Measurements from ENCODE around the gene NXPH3.
A peak's percentile ranks its signal among the peaks of the same experiment; 100 is the strongest.

Gene NXPH3

GRCh38 chr17:49554694-49555494 lies 20.8 kb upstream of the NXPH3 start:
- H3K4ac ChIP-seq (ENCODE audit: low read length) = no peak overlapping the region

DNA sequence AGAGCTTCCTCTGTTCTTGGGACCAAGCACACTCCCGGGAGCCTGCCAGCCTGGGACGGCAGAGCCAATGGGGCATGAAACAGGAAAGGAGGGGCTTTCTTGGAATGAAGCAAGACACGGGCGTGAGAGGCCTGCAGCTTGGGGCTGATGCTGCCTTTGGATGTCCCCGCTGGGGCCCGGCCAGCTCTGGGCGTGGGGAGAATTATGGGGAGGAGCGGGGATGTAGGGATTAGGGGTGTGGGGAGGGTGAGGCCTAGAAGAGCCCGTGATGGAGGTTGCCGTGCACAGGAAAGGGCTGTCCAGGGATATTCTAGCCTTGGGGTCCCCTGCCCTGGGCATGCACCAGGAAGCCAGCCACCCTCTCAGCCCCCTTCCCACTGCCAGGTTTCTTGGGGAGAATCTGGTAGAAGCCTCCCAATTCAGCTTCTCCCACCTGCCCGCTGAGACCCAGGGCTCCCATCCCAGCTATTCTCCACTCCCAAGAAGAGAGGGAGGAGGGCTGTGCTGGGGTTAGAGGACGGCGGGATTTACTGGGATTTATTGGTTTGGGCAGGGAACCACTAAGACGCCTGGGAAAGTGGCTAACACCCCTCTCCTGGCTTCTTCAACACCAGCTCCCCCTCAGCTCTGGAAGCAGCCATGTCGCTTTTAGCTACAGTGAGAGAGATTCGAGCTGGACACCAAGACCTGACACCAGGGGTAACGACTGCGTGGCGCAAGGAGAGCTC lies 20.0 kb upstream of the NXPH3 start:
- WGBS, 2 donors (ENCODE audit: extremely low coverage in 2 of 2, insufficient read length in 2 of 2, insufficient replicate concordance in 1 of 2) = 100% methylated on average over 1 of the region's 19 CpGs; no CpG with 5 or more reads in 1 of the 2 donors
- Histone ChIP-seq H3K9ac (ENCODE audit: low read depth, low read length, poor library complexity) (no peak overlapping the region), H2BK15ac (ENCODE audit: low read length) (peak overlapping the region; percentile 54), H4K91ac (ENCODE audit: low read depth, low read length, poor library complexity) (peak overlapping the region; percentile 80), H3K4me3 (ENCODE audit: low read length in 2 of 2) (no peak overlapping the region), H2BK5ac (ENCODE audit: low read length) (peak overlapping the region; percentile 7), H2BK12ac (ENCODE audit: low read length) (peak overlapping the region; percentile 69), H2AK5ac (ENCODE audit: low read depth, low read length) (peak overlapping the region; percentile 79), H3K36me3 (replicated peaks in 1 of 2; ENCODE audit: control insufficient read depth in 2 of 2, insufficient read depth in 2 of 2, low read length in 2 of 2) (no peaks in the 10 kb centered on the region), H3K14ac (ENCODE audit: low read length) (no peak overlapping the region), H3K27ac (replicated peaks; ENCODE audit: low read length) (no peak overlapping the region), H3K23ac (ENCODE audit: low read depth, low read length, poor library complexity) (no peak overlapping the region), H3K27me3 (ENCODE audit: control insufficient read depth in 3 of 3, insufficient read depth in 3 of 3, low read depth in 1 of 3, low read length in 3 of 3) (peaks cover 0 to 49% (median 0%) of the 10 kb centered on the region in 3 experiments), H2BK120ac (ENCODE audit: low read depth, low read length) (no peak overlapping the region), H3K4me2 (ENCODE audit: insufficient read depth, low read length, poor library complexity, severe bottlenecking) (peak overlapping the region; percentile 22), H3K4ac (ENCODE audit: low read length) (no peak overlapping the region), H2AFZ (ENCODE audit: low read length) (peak overlapping the region; percentile 73), H3K4me1 (ENCODE audit: control insufficient read depth in 2 of 2, insufficient read depth in 1 of 2, low read depth in 1 of 2, low read length in 2 of 2) (peaks cover 3 to 4% of the 10 kb centered on the region in 2 donors), H3K18ac (ENCODE audit: low read length) (peak overlapping the region; percentile 93), H4K8ac (ENCODE audit: low read depth, low read length) (peak overlapping the region; percentile 52), H3K9me3 (replicated peaks in 1 of 2; ENCODE audit: control insufficient read depth in 2 of 2, insufficient read depth in 1 of 2, low read depth in 1 of 2, low read length in 2 of 2) (no peaks in the 10 kb centered on the region), H3K79me1 (ENCODE audit: low read depth, low read length) (no peaks in the 10 kb centered on the region)
- no peak for DNase-seq (ENCODE audit: low spot score)

More at GRCh38 chr17:49554694-49555494, 20.8 kb upstream of the NXPH3 start:
- Histone ChIP-seq H2BK120ac (ENCODE audit: low read depth, low read length) (no peak overlapping the region), H2AFZ (ENCODE audit: low read length) (no peak overlapping the region), H3K36me3 (replicated peaks in 1 of 2; ENCODE audit: control insufficient read depth in 2 of 2, insufficient read depth in 2 of 2, low read length in 2 of 2) (no peaks in the 10 kb centered on the region), H2BK5ac (ENCODE audit: low read length) (peak overlapping the region; percentile 7), H2BK12ac (ENCODE audit: low read length) (no peak overlapping the region), H3K4me1 (ENCODE audit: control insufficient read depth in 2 of 2, insufficient read depth in 1 of 2, low read depth in 1 of 2, low read length in 2 of 2) (peaks cover 3 to 4% of the 10 kb centered on the region in 2 donors), H2BK15ac (ENCODE audit: low read length) (peak overlapping the region; percentile 41), H3K27me3 (ENCODE audit: control insufficient read depth in 3 of 3, insufficient read depth in 3 of 3, low read depth in 1 of 3, low read length in 3 of 3) (peaks cover 0 to 55% (median 0%) of the 10 kb centered on the region in 3 experiments), H3K18ac (ENCODE audit: low read length) (peak overlapping the region; percentile 58), H4K91ac (ENCODE audit: low read depth, low read length, poor library complexity) (no peak overlapping the region), H3K4me2 (ENCODE audit: insufficient read depth, low read length, poor library complexity, severe bottlenecking) (no peak overlapping the region), H3K23ac (ENCODE audit: low read depth, low read length, poor library complexity) (no peak overlapping the region), H3K27ac (replicated peaks; ENCODE audit: low read length) (no peak overlapping the region), H4K8ac (ENCODE audit: low read depth, low read length) (no peak overlapping the region), H2AK5ac (ENCODE audit: low read depth, low read length) (no peak overlapping the region), H3K79me1 (ENCODE audit: low read depth, low read length) (no peaks in the 10 kb centered on the region), H3K9ac (ENCODE audit: low read depth, low read length, poor library complexity) (no peak overlapping the region), H3K14ac (ENCODE audit: low read length) (no peak overlapping the region), H3K9me3 (replicated peaks in 1 of 2; ENCODE audit: control insufficient read depth in 2 of 2, insufficient read depth in 1 of 2, low read depth in 1 of 2, low read length in 2 of 2) (no peaks in the 10 kb centered on the region), H3K4me3 (ENCODE audit: low read length in 2 of 2) (no peak overlapping the region)
- WGBS, 2 donors (ENCODE audit: extremely low coverage in 2 of 2, insufficient read length in 2 of 2, insufficient replicate concordance in 1 of 2) = no CpG with 5 or more reads among the region's 14 CpGs
- no peak for DNase-seq (ENCODE audit: low spot score)

DNA sequence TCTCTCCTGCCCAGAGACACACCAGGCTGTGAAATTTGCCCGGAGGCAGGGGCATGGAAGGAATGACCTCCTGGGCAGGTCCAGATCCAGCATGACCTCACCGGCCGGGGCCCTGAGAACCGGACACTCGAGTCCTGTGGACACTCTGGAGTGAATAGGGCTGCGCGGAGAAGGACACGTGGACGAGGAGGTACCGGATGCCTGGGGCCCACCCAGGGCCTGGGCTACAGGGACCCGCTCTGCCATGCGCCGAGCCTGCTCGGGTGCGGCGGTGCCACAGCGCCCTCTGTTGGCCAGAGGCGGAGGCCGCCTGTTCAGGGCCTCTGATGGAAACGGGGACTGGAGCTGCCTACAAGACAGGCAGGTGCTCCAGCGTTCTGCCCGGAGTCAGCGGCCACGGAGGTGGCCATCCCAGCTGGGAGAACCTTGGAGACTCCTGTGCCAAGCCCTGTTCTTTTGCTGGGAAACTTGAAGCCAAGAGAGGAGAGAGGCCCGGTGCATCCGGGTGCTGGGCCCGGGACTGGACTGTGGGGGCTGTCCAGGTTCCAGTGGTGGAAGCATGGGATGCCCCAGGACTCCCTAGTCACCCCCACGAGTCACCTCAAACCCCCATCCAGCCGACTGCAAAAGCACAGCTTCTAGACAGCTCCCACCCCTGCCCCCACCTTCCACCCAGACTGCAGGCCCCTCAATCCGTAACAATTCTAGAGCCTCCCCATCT lies 19.3 kb upstream of the NXPH3 start:
- no peaks in the 10 kb centered on the region for H3K79me1 ChIP-seq (ENCODE audit: low read depth, low read length)
- H3K4ac ChIP-seq (ENCODE audit: low read length) = no peak overlapping the region
- no peak overlapping the region for H3K23ac ChIP-seq (ENCODE audit: low read depth, low read length, poor library complexity)
- no peak overlapping the region for H3K27ac ChIP-seq (replicated peaks; ENCODE audit: low read length)
- H3K18ac ChIP-seq (ENCODE audit: low read length) = peak overlapping the region; percentile 93
- peak overlapping the region; percentile 22 for H3K4me2 ChIP-seq (ENCODE audit: insufficient read depth, low read length, poor library complexity, severe bottlenecking)
- peaks cover 3 to 4% of the 10 kb centered on the region in 2 donors for H3K4me1 ChIP-seq (ENCODE audit: control insufficient read depth in 2 of 2, insufficient read depth in 1 of 2, low read depth in 1 of 2, low read length in 2 of 2)
- peak; percentile 81 for DNase-seq (ENCODE audit: low spot score)
- H2BK5ac ChIP-seq (ENCODE audit: low read length) = no peak overlapping the region
- H2AK5ac ChIP-seq (ENCODE audit: low read depth, low read length) = peak overlapping the region; percentile 79
- H3K14ac ChIP-seq (ENCODE audit: low read length) = no peak overlapping the region
- H2BK120ac ChIP-seq (ENCODE audit: low read depth, low read length) = no peak overlapping the region
- peak overlapping the region; percentile 80 for H4K91ac ChIP-seq (ENCODE audit: low read depth, low read length, poor library complexity)
- peak overlapping the region; percentile 77 for H2BK15ac ChIP-seq (ENCODE audit: low read length)
- peaks cover 0 to 49% (median 0%) of the 10 kb centered on the region in 3 experiments for H3K27me3 ChIP-seq (ENCODE audit: control insufficient read depth in 3 of 3, insufficient read depth in 3 of 3, low read depth in 1 of 3, low read length in 3 of 3)
- peak overlapping the region; percentile 52 for H4K8ac ChIP-seq (ENCODE audit: low read depth, low read length)
- H3K4me3 ChIP-seq (ENCODE audit: low read length in 2 of 2) = no peak overlapping the region
- H3K9me3 ChIP-seq (replicated peaks in 1 of 2; ENCODE audit: control insufficient read depth in 2 of 2, insufficient read depth in 1 of 2, low read depth in 1 of 2, low read length in 2 of 2) = no peaks in the 10 kb centered on the region
- peak overlapping the region; percentile 73 for H2AFZ ChIP-seq (ENCODE audit: low read length)
- H3K9ac ChIP-seq (ENCODE audit: low read depth, low read length, poor library complexity) = no peak overlapping the region
- no peak overlapping the region for H2BK12ac ChIP-seq (ENCODE audit: low read length)
- no peaks in the 10 kb centered on the region for H3K36me3 ChIP-seq (replicated peaks in 1 of 2; ENCODE audit: control insufficient read depth in 2 of 2, insufficient read depth in 2 of 2, low read length in 2 of 2)
- no CpG with 5 or more reads among the region's 30 CpGs for WGBS, 2 donors (ENCODE audit: extremely low coverage in 2 of 2, insufficient read length in 2 of 2, insufficient replicate concordance in 1 of 2)

Data from neuronal stem cell (in vitro differentiated cells).